Neuronal stem cell (in vitro differentiated cells): Measurements from ENCODE around the gene CTAG2.
"Not testable (repeated sequence)": the region's sequence is repeated elsewhere in the genome, so short reads cannot be mapped to it uniquely, and the experiment has no call there.

Experiments
- DNase-seq: peaks from one replicate; pipeline ENCODE4 v3.0.0-alpha.2; 2013; ENCODE audit warnings: low spot score
- H2AFZ ChIP-seq: one replicate; pipeline ENCODE4 v1.6.1; 2013; ENCODE audit warnings: mild to moderate bottlenecking, low read length, inconsistent platforms
- H2AK5ac ChIP-seq: 2 replicates; pipeline ENCODE4 v1.6.1; 2013; ENCODE audit warnings: low read depth, mild to moderate bottlenecking, inconsistent platforms, low read length, moderate library complexity, mixed read lengths
- H2BK120ac ChIP-seq: 2 replicates; pipeline ENCODE4 v1.6.1; 2013; ENCODE audit warnings: low read depth, mild to moderate bottlenecking, inconsistent platforms, low read length, moderate library complexity, mixed read lengths
- H2BK12ac ChIP-seq: one replicate; pipeline ENCODE4 v1.6.1; 2013; ENCODE audit warnings: low read length, inconsistent platforms
- H2BK15ac ChIP-seq: 2 replicates; pipeline ENCODE4 v1.6.1; 2013; ENCODE audit warnings: mild to moderate bottlenecking, low read length, inconsistent platforms, mixed read lengths
- H2BK5ac ChIP-seq: one replicate; pipeline ENCODE4 v1.6.1; 2013; ENCODE audit warnings: inconsistent platforms, mild to moderate bottlenecking, low read length, moderate library complexity
- H3K14ac ChIP-seq: one replicate; pipeline ENCODE4 v1.6.1; 2013; ENCODE audit warnings: low read length, inconsistent platforms
- H3K18ac ChIP-seq: 2 replicates; pipeline ENCODE4 v1.6.1; 2013; ENCODE audit warnings: low read length, inconsistent platforms
- H3K23ac ChIP-seq: 2 replicates; pipeline ENCODE4 v1.6.1; 2013; ENCODE audit warnings: low read depth, mild to moderate bottlenecking, mixed read lengths, low read length, inconsistent platforms; ENCODE audit not compliant: poor library complexity
- H3K27ac ChIP-seq: replicated peaks from 3 replicates; pipeline ENCODE4 v1.5.1; 2013; ENCODE audit warnings: low read length, inconsistent platforms
- H3K27me3 ChIP-seq, 3 experiments: 2 replicates each; pipeline ENCODE4 v1.6.1; 2013; ENCODE audit warnings: low read length in 3 of 3, mild to moderate bottlenecking in 2 of 3, inconsistent platforms in 1 of 3, low read depth in 1 of 3, mixed read lengths in 1 of 3, moderate library complexity in 1 of 3; ENCODE audit not compliant: control insufficient read depth in 3 of 3, insufficient read depth in 3 of 3
- H3K36me3 ChIP-seq, 2 donors: replicated peaks in 1 of 2; 2 replicates each; pipeline ENCODE4 v1.6.1; 2013; ENCODE audit warnings: low read length in 2 of 2; ENCODE audit not compliant: control insufficient read depth in 2 of 2, insufficient read depth in 2 of 2
- H3K4ac ChIP-seq: 2 replicates; pipeline ENCODE4 v1.6.1; 2013; ENCODE audit warnings: inconsistent platforms, mild to moderate bottlenecking, low read length, moderate library complexity
- H3K4me1 ChIP-seq, 2 donors: 1 replicate in 1 of 2; 2 replicates in 1 of 2; pipeline ENCODE4 v1.6.1; 2013; ENCODE audit warnings: low read length in 2 of 2, low read depth in 1 of 2; ENCODE audit not compliant: control insufficient read depth in 2 of 2, insufficient read depth in 1 of 2
- H3K4me2 ChIP-seq: one replicate; pipeline ENCODE4 v1.6.1; 2013; ENCODE audit warnings: mild to moderate bottlenecking, low read length, inconsistent platforms; ENCODE audit not compliant: insufficient read depth, poor library complexity, severe bottlenecking
- H3K4me3 ChIP-seq, 2 donors: 2 replicates each; pipeline ENCODE4 v1.5.1; 2013; ENCODE audit warnings: low read length in 2 of 2, mild to moderate bottlenecking in 2 of 2, inconsistent platforms in 1 of 2, moderate library complexity in 1 of 2
- H3K79me1 ChIP-seq: one replicate; pipeline ENCODE4 v1.6.1; 2013; ENCODE audit warnings: low read depth, mild to moderate bottlenecking, inconsistent platforms, low read length, moderate library complexity
- H3K9ac ChIP-seq: one replicate; pipeline ENCODE4 v1.6.1; 2013; ENCODE audit warnings: mild to moderate bottlenecking, low read depth, low read length, inconsistent platforms; ENCODE audit not compliant: poor library complexity
- H3K9me3 ChIP-seq, 2 donors: replicated peaks in 1 of 2; 2 replicates each; pipeline versions ENCODE3 to v1.6.1; 2013; ENCODE audit warnings: low read length in 2 of 2, mild to moderate bottlenecking in 2 of 2, inconsistent platforms in 1 of 2, low read depth in 1 of 2, mixed read lengths in 1 of 2, moderate library complexity in 1 of 2; ENCODE audit not compliant: control insufficient read depth in 2 of 2, insufficient read depth in 1 of 2
- H4K8ac ChIP-seq: one replicate; pipeline ENCODE4 v1.6.1; 2013; ENCODE audit warnings: low read depth, mild to moderate bottlenecking, inconsistent platforms, low read length, moderate library complexity
- H4K91ac ChIP-seq: one replicate; pipeline ENCODE4 v1.6.1; 2013; ENCODE audit warnings: low read length, low read depth, mild to moderate bottlenecking, inconsistent platforms; ENCODE audit not compliant: poor library complexity
- WGBS, 2 donors: extraction: QIAGEN DNeasy Blood & Tissue Kit; methylation state at CpG; one replicate each; pipeline ENCODE4 v1.1.7; 2013; ENCODE audit warnings: missing lambda C conversion rate in 2 of 2, mixed read lengths in 1 of 2; ENCODE audit not compliant: insufficient read length in 2 of 2, insufficient replicate concordance in 1 of 2; ENCODE audit errors: extremely low coverage in 2 of 2; 5-methylcytosine and 5-hydroxymethylcytosine counted together

CTAG2 gene

GRCh38 chrX:154693394-154693793 is 40.0 kb upstream of the CTAG2 start:
- no peak overlapping the region for H3K4me3 ChIP-seq
- H3K36me3 ChIP-seq, result no peaks in the 10 kb centered on the region
- H3K9ac ChIP-seq, result no peak overlapping the region
- H4K8ac ChIP-seq, result no peak overlapping the region
- no peak overlapping the region for H2BK15ac ChIP-seq
- no peak overlapping the region for H2AFZ ChIP-seq
- no peaks in the 10 kb centered on the region for H3K4me1 ChIP-seq
- no peak overlapping the region for H4K91ac ChIP-seq
- no peak overlapping the region for H3K14ac ChIP-seq
- H2BK12ac ChIP-seq, result no peak overlapping the region
- no peaks in the 10 kb centered on the region for H3K79me1 ChIP-seq
- H3K9me3 ChIP-seq, result no peaks in the 10 kb centered on the region
- H2BK120ac ChIP-seq, result no peak overlapping the region
- H3K27me3 ChIP-seq, result peaks cover 0 to 17% (median 0%) of the 10 kb centered on the region in 3 experiments
- H2AK5ac ChIP-seq, result no peak overlapping the region
- DNase-seq, result no peak
- H3K27ac ChIP-seq, result no peak overlapping the region
- H3K4me2 ChIP-seq, result no peak overlapping the region
- H3K4ac ChIP-seq, result no peak overlapping the region
- WGBS, 2 donors, result no CpG with 5 or more reads among the region's 3 CpGs
- H3K23ac ChIP-seq, result no peak overlapping the region
- no peak overlapping the region for H3K18ac ChIP-seq
- no peak overlapping the region for H2BK5ac ChIP-seq

- not testable (repeated sequence) for H3K27ac ChIP-seq
Measured at GRCh38 chrX:154690438-154690837, 37.1 kb upstream of the CTAG2 start.

GRCh38 chrX:154672084-154672483 is 18.7 kb upstream of the CTAG2 start:
- not testable (repeated sequence) for H3K79me1 ChIP-seq, H3K9me3 ChIP-seq, H4K8ac ChIP-seq, DNase-seq, H2BK120ac ChIP-seq, H2BK12ac ChIP-seq, H3K4ac ChIP-seq, H2AK5ac ChIP-seq, H3K14ac ChIP-seq, H2BK15ac ChIP-seq, H2BK5ac ChIP-seq, H3K23ac ChIP-seq, H3K4me2 ChIP-seq, H3K18ac ChIP-seq, H3K9ac ChIP-seq, H3K27ac ChIP-seq, H3K36me3 ChIP-seq, H2AFZ ChIP-seq, H4K91ac ChIP-seq, H3K4me1 ChIP-seq, H3K4me3 ChIP-seq
- H3K27me3 ChIP-seq, result peaks cover 0 to 12% (median 0%) of the 10 kb centered on the region in 3 experiments

More at GRCh38 chrX:154690438-154690837, 37.1 kb upstream of the CTAG2 start:
- H3K79me1 ChIP-seq, H3K27me3 ChIP-seq, H3K23ac ChIP-seq, H3K9me3 ChIP-seq, H2BK120ac ChIP-seq, H3K9ac ChIP-seq, H3K4me3 ChIP-seq, H2BK15ac ChIP-seq, H3K4me2 ChIP-seq, H3K4me1 ChIP-seq, H3K14ac ChIP-seq, H2AK5ac ChIP-seq, H3K36me3 ChIP-seq, H3K4ac ChIP-seq, DNase-seq, H3K18ac ChIP-seq, H2BK12ac ChIP-seq, H2BK5ac ChIP-seq, H2AFZ ChIP-seq, H4K91ac ChIP-seq, H4K8ac ChIP-seq: not testable (repeated sequence)
- WGBS, 2 donors, result no CpG with 5 or more reads among the region's 2 CpGs

GRCh38 chrX:154670848-154671247 is 17.5 kb upstream of the CTAG2 start:
- not testable (repeated sequence) for H3K4me3 ChIP-seq, H3K27me3 ChIP-seq, H2BK5ac ChIP-seq, H3K4me2 ChIP-seq, H3K27ac ChIP-seq, H3K9ac ChIP-seq, H3K14ac ChIP-seq, H2BK15ac ChIP-seq, H3K18ac ChIP-seq, H2BK120ac ChIP-seq, H3K79me1 ChIP-seq, H2BK12ac ChIP-seq, H2AFZ ChIP-seq, H4K8ac ChIP-seq, H3K23ac ChIP-seq, H3K4ac ChIP-seq, H3K36me3 ChIP-seq, H3K9me3 ChIP-seq, H4K91ac ChIP-seq, H3K4me1 ChIP-seq, DNase-seq, H2AK5ac ChIP-seq
- WGBS, 2 donors, result no CpG with 5 or more reads among the region's 8 CpGs
